Endodermal cell (in vitro differentiated cells): ENCODE results near the gene SRGAP1. TPM values are rescaled to one million over a fixed set of nuclear protein-coding genes. Genes with fewer than 3 reads are reported as not detected.

Experiments
- DNase-seq: peaks from one replicate; pipeline ENCODE4 v3.0.0-alpha.2; 2017
- H3K27ac ChIP-seq: 2 replicates; pipeline ENCODE4 v1.5.1; 2013; ENCODE audit warnings: mild to moderate bottlenecking, low read depth, low read length, moderate library complexity
- H3K27me3 ChIP-seq: 2 replicates; pipeline ENCODE4 v1.6.1; 2013; ENCODE audit warnings: mild to moderate bottlenecking, low read length, moderate library complexity; ENCODE audit not compliant: insufficient read depth, control insufficient read depth, poor library complexity, severe bottlenecking
- H3K36me3 ChIP-seq: 2 replicates; pipeline ENCODE4 v1.7.0; 2013; ENCODE audit warnings: mild to moderate bottlenecking, low read length, moderate library complexity; ENCODE audit not compliant: control insufficient read depth, insufficient read depth
- H3K4me1 ChIP-seq: one replicate; pipeline ENCODE4 v1.7.0; 2013; ENCODE audit warnings: low read length; ENCODE audit not compliant: control insufficient read depth, insufficient read depth
- H3K4me3 ChIP-seq: 2 replicates; pipeline ENCODE4 v1.5.1; 2013; ENCODE audit warnings: mild to moderate bottlenecking, low read length, moderate library complexity
- H3K9ac ChIP-seq: 2 replicates; pipeline ENCODE4 v1.6.1; 2013; ENCODE audit warnings: mild to moderate bottlenecking, low read length, moderate library complexity; ENCODE audit not compliant: poor library complexity, severe bottlenecking; ENCODE audit errors: extremely low read depth
- H3K9me3 ChIP-seq: 2 replicates; pipeline ENCODE4 v1.6.1; 2013; ENCODE audit warnings: mild to moderate bottlenecking, low read length, moderate library complexity; ENCODE audit not compliant: control insufficient read depth
- H3K27ac Mint-ChIP-seq: 2 replicates; pipeline ENCODE4 v1.8.0; 2020; ENCODE audit warnings: mixed read lengths
- H3K27me3 Mint-ChIP-seq: 2 replicates; pipeline ENCODE4 v1.8.0; 2021; ENCODE audit warnings: mild to moderate bottlenecking, mixed read lengths; ENCODE audit not compliant: insufficient read depth
- H3K36me3 Mint-ChIP-seq: 2 replicates; pipeline ENCODE4 v1.8.0; 2020; ENCODE audit warnings: low read depth, mixed read lengths
- H3K4me1 Mint-ChIP-seq: 2 replicates; pipeline ENCODE4 v1.8.0; 2020; ENCODE audit warnings: mixed read lengths
- H3K4me3 Mint-ChIP-seq: 2 replicates; pipeline ENCODE4 v1.8.0; 2020; ENCODE audit warnings: mild to moderate bottlenecking, moderate library complexity, mixed read lengths
- H3K9me3 Mint-ChIP-seq: 2 replicates; pipeline ENCODE4 v1.8.0; 2020; ENCODE audit warnings: mild to moderate bottlenecking, mixed read lengths
- CTCF ChIP-seq: fragments of 200-600 bp; sonication (generic); conservative IDR thresholded peaks from 2 replicates; pipeline ENCODE4 v1.5.0; 2021; ENCODE audit warnings: antibody characterized with exemption, mild to moderate bottlenecking
- WGBS, 2 experiments: methylation state at CpG; one replicate each; pipeline versions ENCODE4 v1.1.5 to v1.1.7; 2013; ENCODE audit warnings: missing lambda C conversion rate in 2 of 2, mixed read lengths in 1 of 2; ENCODE audit not compliant: insufficient coverage in 1 of 2, insufficient read length in 1 of 2; 5-methylcytosine and 5-hydroxymethylcytosine counted together
- total RNA-seq, 2 donors: library from RNA; stranded (reverse); fragmentation: NEBNext Ultra II Directional in 1 of 2; extraction: Animal tissue kit (Norgen Biotek cat#: 25700) in 1 of 2; gene quantifications; 2 replicates in 1 of 2; 3 replicates in 1 of 2; pipeline ENCODE4 v1.2.1, GENCODE V29; 2021

The SRGAP1 gene
- total RNA-seq, 2 donors from 2014 or later, result 10.6 to 13.4 TPM

- H3K4me1 ChIP-seq, result peaks cover 14% of the 10 kb centered on the region
- Mint-ChIP-seq H3K27ac (no peak overlapping the region), H3K27me3 (no peaks in the 10 kb centered on the region), H3K9me3 (no peaks in the 10 kb centered on the region), H3K36me3 (no peaks in the 10 kb centered on the region), H3K4me1 (peaks cover 45% of the 10 kb centered on the region), H3K4me3 (no peak overlapping the region)
- no peaks in the 10 kb centered on the region for H3K27me3 ChIP-seq
- H3K27ac ChIP-seq, result no peak overlapping the region
- H3K9me3 ChIP-seq, result no peaks in the 10 kb centered on the region
- H3K9ac ChIP-seq, result no peak overlapping the region
- no peak for DNase-seq
- no peak overlapping the region for H3K4me3 ChIP-seq
- H3K36me3 ChIP-seq, result no peaks in the 10 kb centered on the region
- TF ChIP-seq CTCF, result no peak
Measured at GRCh38 chr12:63895841-63896240, 51.3 kb downstream of the SRGAP1 start.

- Mint-ChIP-seq H3K4me1 (peaks cover 40% of the 10 kb centered on the region), H3K36me3 (no peaks in the 10 kb centered on the region), H3K9me3 (no peaks in the 10 kb centered on the region), H3K27ac (peak overlapping the region; percentile 54), H3K27me3 (no peaks in the 10 kb centered on the region), H3K4me3 (peak overlapping the region; percentile 1)
- no peak for TF ChIP-seq CTCF
- H3K9ac ChIP-seq, result peak overlapping the region; percentile 4
- DNase-seq, result no peak
- H3K9me3 ChIP-seq, result no peaks in the 10 kb centered on the region
- no peaks in the 10 kb centered on the region for H3K27me3 ChIP-seq
- H3K4me1 ChIP-seq, result peaks cover 14% of the 10 kb centered on the region
- WGBS, 2 experiments, result 33 to 40% methylated on average over 2 of the region's 2 CpGs
- no peak overlapping the region for H3K27ac ChIP-seq
- H3K4me3 ChIP-seq, result peak overlapping the region; percentile 67
- H3K36me3 ChIP-seq, result no peaks in the 10 kb centered on the region
Measured at GRCh38 chr12:63897931-63898330, 53.4 kb downstream of the SRGAP1 start.

- no peak for TF ChIP-seq CTCF
- Histone ChIP-seq H3K9me3 (no peaks in the 10 kb centered on the region), H3K27me3 (no peaks in the 10 kb centered on the region), H3K27ac (no peak overlapping the region), H3K9ac (no peak overlapping the region), H3K36me3 (no peaks in the 10 kb centered on the region), H3K4me3 (no peak overlapping the region), H3K4me1 (peaks cover 14% of the 10 kb centered on the region)
- DNase-seq, result no peak
- Mint-ChIP-seq H3K4me3 (no peak overlapping the region), H3K4me1 (peaks cover 36% of the 10 kb centered on the region), H3K9me3 (no peaks in the 10 kb centered on the region), H3K27me3 (no peaks in the 10 kb centered on the region), H3K27ac (no peak overlapping the region), H3K36me3 (no peaks in the 10 kb centered on the region)
- 94 to 100% methylated on average over 2 to 4 of the region's 4 CpGs for WGBS, 2 experiments
Measured at GRCh38 chr12:63898764-63899337, 54.4 kb downstream of the SRGAP1 start.
